ENCODE measurements around the gene C16orf54. TPM values are rescaled to one million over a fixed set of nuclear protein-coding genes. Genes with fewer than 3 reads are reported as not detected.
"Not testable (repeated sequence)": the region's sequence is repeated elsewhere in the genome, so short reads cannot be mapped to it uniquely, and the experiment has no call there.

Gene C16orf54, protein sequence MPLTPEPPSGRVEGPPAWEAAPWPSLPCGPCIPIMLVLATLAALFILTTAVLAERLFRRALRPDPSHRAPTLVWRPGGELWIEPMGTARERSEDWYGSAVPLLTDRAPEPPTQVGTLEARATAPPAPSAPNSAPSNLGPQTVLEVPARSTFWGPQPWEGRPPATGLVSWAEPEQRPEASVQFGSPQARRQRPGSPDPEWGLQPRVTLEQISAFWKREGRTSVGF
- total RNA-seq (2014; rRNA removed; shearing (Covaris generic)): not detected in 2 replicates

DNA sequence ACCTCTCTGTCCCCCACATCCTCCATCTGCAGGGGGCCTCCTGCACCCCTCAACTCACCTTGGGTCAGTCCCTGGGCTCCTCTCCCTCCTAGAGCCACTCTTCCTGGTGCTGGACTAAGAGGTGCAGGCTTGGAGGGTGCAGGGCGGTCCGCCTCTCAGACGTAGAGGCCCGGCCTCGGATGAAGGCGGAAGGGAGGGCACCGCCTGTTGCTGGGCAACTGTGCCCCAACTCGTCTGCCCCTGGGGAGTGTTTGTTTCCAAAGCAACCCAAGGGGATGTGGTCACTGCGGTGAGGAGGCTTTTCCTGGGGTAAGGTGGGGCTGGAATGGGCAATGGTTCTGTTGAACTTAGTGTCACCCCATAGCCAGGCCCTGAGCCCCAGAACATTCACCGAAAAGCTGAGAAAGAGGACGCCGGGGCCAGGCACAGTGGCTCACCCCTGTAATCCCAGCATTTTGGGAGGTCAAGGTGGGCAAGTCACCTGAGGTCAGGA is at the start of gene C16orf54:
Gene C16orf54 (minus strand): TSS at position 138 of the 493 bp plus-strand sequence. CDS start 1,039 bp downstream, outside the sequence.
- no peak within 1 kb of the TSS for H3K4me3 ChIP-seq
- no peaks in the 10 kb centered on the region for H3K4me1 ChIP-seq
- DNase-seq: no peak
- H3K9me3 ChIP-seq (replicated peaks): no peaks in the 10 kb centered on the region
- H3K27me3 ChIP-seq: no peaks in the 10 kb centered on the region
- H3K36me3 ChIP-seq: no peaks in the 10 kb centered on the region
- H3K27ac ChIP-seq: no peak within 1 kb of the TSS

- Histone ChIP-seq H3K27me3 (no peaks in the 10 kb centered on the region), H3K4me3 (no peak overlapping the region), H3K9me3 (replicated peaks) (no peaks in the 10 kb centered on the region), H3K4me1 (no peaks in the 10 kb centered on the region), H3K27ac (no peak overlapping the region), H3K36me3 (peaks cover 47% of the 10 kb centered on the region)
- no peak for DNase-seq
These were observed 48.5 kb upstream of the C16orf54 start for GRCh38 chr16:29794231-29794710.

GRCh38 chr16:29793153-29793552 is 47.4 kb upstream of the C16orf54 start:
- DNase-seq; H3K27me3 ChIP-seq; H3K4me1 ChIP-seq; H3K9me3 ChIP-seq (replicated peaks); H3K27ac ChIP-seq; H3K4me3 ChIP-seq: not testable (repeated sequence)
- H3K36me3 ChIP-seq: peaks cover 36% of the 10 kb centered on the region

DNA sequence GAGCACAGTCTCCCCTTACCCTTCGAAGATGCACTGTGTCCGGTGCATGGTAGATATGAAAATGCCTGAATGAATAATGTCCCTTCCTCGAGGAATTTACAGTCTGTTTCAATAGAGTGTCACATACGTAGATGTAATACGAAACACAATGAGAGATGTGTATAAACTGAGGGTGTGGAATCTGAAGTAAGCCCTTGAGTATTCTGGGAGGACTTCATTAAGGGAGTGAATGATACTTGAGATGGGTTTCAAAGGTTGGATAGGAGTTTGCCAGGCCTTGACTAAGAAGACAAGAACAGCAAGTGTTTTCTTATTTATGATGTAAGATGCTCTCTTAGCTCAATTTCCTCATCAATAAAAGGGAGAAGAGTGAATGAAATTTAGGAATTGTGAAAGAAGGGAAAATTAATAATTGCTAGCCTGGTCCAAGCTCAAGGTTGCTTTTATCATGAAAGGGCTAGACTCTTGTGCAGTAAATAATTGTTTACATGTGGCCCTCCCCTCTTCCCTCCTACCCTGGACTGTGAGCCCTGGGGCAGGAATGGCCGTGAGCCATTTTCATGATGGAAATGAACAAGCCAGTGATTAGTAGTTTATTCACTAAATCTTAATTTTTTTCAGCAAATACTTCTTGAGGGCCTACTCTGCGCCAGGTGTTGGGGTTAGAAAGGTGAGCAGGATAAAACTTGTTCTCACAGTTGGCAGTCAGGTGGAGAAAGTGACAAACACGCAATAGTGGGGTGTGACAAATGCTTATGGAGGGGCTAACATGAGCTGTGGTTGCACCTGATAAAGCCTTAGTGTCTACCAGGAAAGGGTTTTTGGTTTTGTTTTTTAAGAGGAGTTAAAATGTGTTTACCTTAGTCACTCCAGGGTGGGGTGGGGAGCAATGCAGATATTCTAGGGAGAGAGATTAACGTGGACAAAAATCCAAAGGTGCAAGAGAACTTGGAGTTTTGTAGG is 46.3 kb upstream of the C16orf54 start:
- peak overlapping the region; percentile 84 for H3K4me3 ChIP-seq
- H3K27me3 ChIP-seq: no peaks in the 10 kb centered on the region
- no peaks in the 10 kb centered on the region for H3K4me1 ChIP-seq
- H3K9me3 ChIP-seq (replicated peaks): no peaks in the 10 kb centered on the region
- peaks cover 27% of the 10 kb centered on the region for H3K36me3 ChIP-seq
- DNase-seq: no peak
- H3K27ac ChIP-seq: no peak overlapping the region

DNA sequence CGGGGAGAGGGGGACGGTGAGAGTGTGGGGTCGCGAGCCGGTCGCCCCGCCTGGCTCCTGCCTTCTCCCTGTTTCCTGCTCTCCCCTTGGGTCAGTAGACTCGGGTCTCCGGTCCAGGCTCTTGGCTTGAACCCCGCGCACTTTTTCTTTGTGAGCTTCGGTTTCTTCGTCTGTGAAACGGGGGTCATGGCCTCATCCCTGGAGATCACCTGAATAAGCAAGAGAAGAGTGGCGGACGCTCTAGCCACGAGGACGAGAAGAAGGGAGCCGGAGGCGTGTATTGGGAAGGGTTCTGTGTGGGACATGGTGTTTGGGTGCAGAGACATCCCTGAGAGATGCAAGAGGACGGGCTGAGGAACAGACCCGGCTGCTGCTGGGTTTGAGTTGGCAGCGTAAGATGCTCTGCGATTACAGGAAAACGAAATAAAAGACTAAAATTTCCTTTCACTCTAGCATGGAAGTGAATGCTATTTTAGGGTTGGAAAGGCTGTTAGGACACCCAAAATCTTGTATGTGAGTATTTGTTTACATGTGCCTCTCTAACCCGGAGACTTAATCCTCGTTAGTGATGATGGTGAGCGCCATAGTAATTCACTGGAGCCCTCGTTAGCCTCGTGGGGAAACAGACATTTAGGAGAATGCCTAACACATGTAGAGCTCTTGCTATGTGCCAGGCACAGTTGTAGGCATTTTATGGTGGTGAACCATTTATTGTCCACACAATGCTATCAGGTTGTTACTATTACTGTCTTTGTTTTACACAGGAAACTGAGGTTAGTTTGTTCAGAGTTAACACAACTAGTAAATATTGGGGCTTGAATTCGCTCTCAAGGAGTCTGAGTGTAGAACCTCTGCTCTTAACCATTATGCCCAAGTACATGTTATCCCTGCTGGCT is 45.4 kb upstream of the C16orf54 start:
- Histone ChIP-seq H3K4me1 (no peaks in the 10 kb centered on the region), H3K36me3 (peaks cover 23% of the 10 kb centered on the region; the same call in 1 of the 2 replicates), H3K27me3 (no peaks in the 10 kb centered on the region), H3K4me3 (peak overlapping the region; percentile 84), H3K27ac (peak overlapping the region; percentile 84), H3K9me3 (replicated peaks) (no peaks in the 10 kb centered on the region)
- no peak for DNase-seq

GRCh38 chr16:29790183-29790948 is 44.6 kb upstream of the C16orf54 start, which contains the start of gene KIF22:
KIF22 (plus strand) TSS chr16:29790751; CDS start chr16:29790760, 9 bp downstream.
- no peaks in the 10 kb centered on the region for H3K9me3 ChIP-seq (replicated peaks)
- peaks cover 19% of the 10 kb centered on the region; the same call in 1 of the 2 replicates for H3K36me3 ChIP-seq
- peak within 1 kb of the TSS; percentile 84 for H3K27ac ChIP-seq
- DNase-seq: peak; percentile 98 to 99
- peak within 1 kb of the TSS; percentile 84 for H3K4me3 ChIP-seq
- H3K27me3 ChIP-seq: no peaks in the 10 kb centered on the region
- no peaks in the 10 kb centered on the region for H3K4me1 ChIP-seq

DNA sequence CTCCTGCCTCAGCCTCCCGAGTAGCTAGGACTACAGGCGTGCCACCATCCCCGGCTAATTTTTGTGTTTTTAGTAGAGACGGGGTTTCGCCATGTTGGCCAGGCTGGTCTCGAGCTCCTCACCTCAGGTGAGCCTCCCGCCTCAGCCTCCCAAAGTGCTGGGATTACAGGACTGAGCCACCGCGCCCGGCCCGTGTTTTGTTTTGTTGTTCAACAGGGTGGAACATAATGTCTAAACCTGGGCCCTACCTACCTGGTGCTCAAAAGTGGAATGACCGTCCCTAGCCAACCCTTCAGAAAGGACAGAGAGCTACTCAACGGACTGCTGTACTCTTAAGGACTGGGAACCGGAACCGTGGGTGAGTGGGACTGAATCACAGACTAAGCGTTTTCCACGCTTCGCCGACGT is 44.0 kb upstream of the C16orf54 start:
- no peaks in the 10 kb centered on the region for H3K27me3 ChIP-seq
- H3K4me3 ChIP-seq: peak overlapping the region; percentile 84
- H3K36me3 ChIP-seq: peaks cover 14% of the 10 kb centered on the region; the same call in 1 of the 2 replicates
- no peak for DNase-seq
- H3K27ac ChIP-seq: peak overlapping the region; percentile 84
- H3K4me1 ChIP-seq: no peaks in the 10 kb centered on the region
- H3K9me3 ChIP-seq (replicated peaks): no peaks in the 10 kb centered on the region

- not testable (repeated sequence) for H3K27me3 ChIP-seq; H3K4me1 ChIP-seq; H3K9me3 ChIP-seq (replicated peaks); H3K27ac ChIP-seq; H3K36me3 ChIP-seq; DNase-seq; H3K4me3 ChIP-seq
These were observed 41.4 kb upstream of the C16orf54 start for GRCh38 chr16:29787155-29787554.

- no peak overlapping the region for H3K27ac ChIP-seq
- no peaks in the 10 kb centered on the region for H3K27me3 ChIP-seq
- H3K36me3 ChIP-seq: no peaks in the 10 kb centered on the region
- DNase-seq: no peak
- H3K4me3 ChIP-seq: no peak overlapping the region
- H3K4me1 ChIP-seq: no peaks in the 10 kb centered on the region
- no peaks in the 10 kb centered on the region for H3K9me3 ChIP-seq (replicated peaks)
These were observed 39.2 kb upstream of the C16orf54 start for GRCh38 chr16:29784901-29785500.

GRCh38 chr16:29784157-29784556 is 38.4 kb upstream of the C16orf54 start:
- no peak overlapping the region for H3K27ac ChIP-seq
- no peak for DNase-seq

GRCh38 chr16:29783094-29783953 is 37.5 kb upstream of the C16orf54 start:
- H3K4me1 ChIP-seq; H3K9me3 ChIP-seq (replicated peaks); H3K36me3 ChIP-seq; DNase-seq; H3K4me3 ChIP-seq; H3K27me3 ChIP-seq; H3K27ac ChIP-seq: not testable (repeated sequence)

More at GRCh38 chr16:29784157-29784556, 38.4 kb upstream of the C16orf54 start:
- Histone ChIP-seq H3K36me3 (no peaks in the 10 kb centered on the region), H3K27me3 (no peaks in the 10 kb centered on the region), H3K4me3 (no peak overlapping the region), H3K9me3 (replicated peaks) (no peaks in the 10 kb centered on the region), H3K4me1 (peaks cover 8% of the 10 kb centered on the region; the same call in 1 of the 2 replicates)

DNA sequence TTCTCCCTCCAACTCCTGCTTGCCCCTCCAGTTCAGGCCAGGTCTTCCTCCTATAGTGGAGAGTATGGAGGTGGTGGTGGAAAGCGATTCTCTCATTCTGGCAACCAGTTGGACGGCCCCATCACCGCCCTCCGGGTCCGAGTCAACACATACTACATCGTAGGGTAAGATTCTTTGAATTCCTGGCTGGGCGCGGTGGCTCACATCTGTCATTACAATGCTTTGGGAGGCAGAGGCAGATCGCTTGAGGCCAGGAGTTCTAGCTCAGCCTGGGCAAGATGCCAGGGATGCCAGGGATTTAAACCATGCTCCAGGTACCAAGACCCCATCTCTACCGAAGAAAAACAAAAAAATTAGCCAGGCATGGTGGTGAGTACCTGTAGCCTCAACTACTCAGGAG is 33.7 kb upstream of the C16orf54 start:
- Histone ChIP-seq H3K4me3 (no peak overlapping the region), H3K9me3 (replicated peaks) (no peaks in the 10 kb centered on the region), H3K36me3 (no peaks in the 10 kb centered on the region), H3K4me1 (peaks cover 9% of the 10 kb centered on the region; the same call in 1 of the 2 replicates), H3K27ac (no peak overlapping the region), H3K27me3 (no peaks in the 10 kb centered on the region)
- peak; percentile 29 to 61 for DNase-seq

Measured in SJCRH30 (cell line).